GM23338 (cell line): ENCODE measurements around the gene CDK5R2. TPM values are rescaled to one million over a fixed set of nuclear protein-coding genes. Genes with fewer than 3 reads are reported as not detected.

Experiments
- ATAC-seq: fragments of 200-7000 bp; cut with Tn5 transposase; 3 replicates; pipeline ENCODE4 v1.9.1; 2020
- DNase-seq: peaks from one replicate; pipeline ENCODE4 v3.0.0-alpha.2; 2015; ENCODE audit warnings: low spot score
- H2AFZ ChIP-seq: fragments of 200-600 bp; sonication (generic); 2 replicates; pipeline ENCODE4 v1.8.0; 2016; ENCODE audit warnings: antibody characterized with exemption, mild to moderate bottlenecking, moderate library complexity
- H3F3A ChIP-seq: fragments of 200-600 bp; sonication (generic); replicated peaks from 2 replicates; pipeline ENCODE4 v1.8.0; 2017; ENCODE audit warnings: antibody characterized with exemption, mixed run types, low read depth
- H3K27ac ChIP-seq: fragments of 200-600 bp; sonication (generic); 2 replicates; pipeline ENCODE4 v1.6.1; 2016; ENCODE audit warnings: low read depth
- H3K27me3 ChIP-seq: fragments of 200-600 bp; sonication (generic); 2 replicates; pipeline ENCODE4 v1.8.0; 2016; ENCODE audit warnings: mild to moderate bottlenecking, mixed run types, moderate library complexity; ENCODE audit not compliant: insufficient read depth
- H3K36me3 ChIP-seq: fragments of 200-600 bp; sonication (generic); 2 replicates; pipeline ENCODE4 v1.8.0; 2016; ENCODE audit warnings: mild to moderate bottlenecking; ENCODE audit not compliant: insufficient read depth
- H3K4me1 ChIP-seq: fragments of 200-600 bp; sonication (generic); 2 replicates; pipeline ENCODE4 v1.8.0; 2016; ENCODE audit warnings: mild to moderate bottlenecking, moderate library complexity; ENCODE audit not compliant: insufficient read depth
- H3K4me2 ChIP-seq: fragments of 200-600 bp; sonication (generic); 2 replicates; pipeline ENCODE4 v1.7.1; 2017; ENCODE audit warnings: mixed run types
- H3K4me3 ChIP-seq: fragments of 200-600 bp; sonication (generic); 2 replicates; pipeline ENCODE4 v1.6.1; 2016; ENCODE audit warnings: mixed run types
- H3K79me2 ChIP-seq: fragments of 200-600 bp; sonication (generic); replicated peaks from 2 replicates; pipeline ENCODE4 v1.8.0; 2017; ENCODE audit warnings: mild to moderate bottlenecking; ENCODE audit not compliant: insufficient read depth
- H3K9me2 ChIP-seq: fragments of 200-600 bp; sonication (generic); 2 replicates; pipeline ENCODE4 v1.8.0; 2017; ENCODE audit not compliant: insufficient read depth
- H4K20me1 ChIP-seq: fragments of 200-600 bp; sonication (generic); replicated peaks from 2 replicates; pipeline ENCODE4 v1.8.0; 2017; ENCODE audit warnings: mild to moderate bottlenecking; ENCODE audit not compliant: insufficient read depth
- H3K27ac Mint-ChIP-seq: 2 replicates; pipeline ENCODE4 v1.8.0; 2020; ENCODE audit warnings: inconsistent platforms, mild to moderate bottlenecking, moderate library complexity, mixed read lengths
- H3K27me3 Mint-ChIP-seq: 3 replicates; pipeline ENCODE4 v1.8.0; 2022; ENCODE audit warnings: low read depth, mild to moderate bottlenecking, moderate library complexity, mixed read lengths, inconsistent platforms; ENCODE audit not compliant: insufficient read depth, poor library complexity
- H3K36me3 Mint-ChIP-seq: 3 replicates; pipeline ENCODE4 v1.8.0; 2021; ENCODE audit warnings: low read depth, mild to moderate bottlenecking, inconsistent platforms, moderate library complexity, mixed read lengths
- H3K4me1 Mint-ChIP-seq: 3 replicates; pipeline ENCODE4 v1.8.0; 2020; ENCODE audit warnings: mild to moderate bottlenecking, inconsistent platforms, mixed read lengths
- H3K4me3 Mint-ChIP-seq: 3 replicates; pipeline ENCODE4 v1.8.0; 2021; ENCODE audit warnings: moderate library complexity, mild to moderate bottlenecking, inconsistent platforms, mixed read lengths
- H3K9me3 Mint-ChIP-seq: 3 replicates; pipeline ENCODE4 v1.8.0; 2020; ENCODE audit warnings: moderate library complexity, mild to moderate bottlenecking, inconsistent platforms, mixed read lengths
- CREB1 ChIP-seq: fragments of 250-450 bp; sonication (Bioruptor Pico); IDR thresholded peaks from 2 replicates; pipeline ENCODE4 v1.5.0; 2020; ENCODE audit warnings: low read depth, mild to moderate bottlenecking, moderate library complexity
- ETS1 ChIP-seq: IDR thresholded peaks from 2 replicates; pipeline ENCODE4 v1.6.1; 2016; ENCODE audit warnings: antibody characterized with exemption
- EZH2 ChIP-seq: fragments of 200-600 bp; sonication (generic); IDR thresholded peaks from one replicate; pipeline ENCODE4 v1.8.0; 2017; ENCODE audit warnings: antibody characterized with exemption, mild to moderate bottlenecking, low read depth; ENCODE audit not compliant: unreplicated experiment
- EZH2phosphoT487 ChIP-seq: fragments of 200-600 bp; sonication (generic); IDR thresholded peaks from one replicate; pipeline ENCODE4 v1.8.1; 2018; ENCODE audit warnings: antibody characterized with exemption; ENCODE audit not compliant: unreplicated experiment
- JUNB ChIP-seq: IDR thresholded peaks from one replicate; pipeline ENCODE4 v1.6.1; 2016; ENCODE audit warnings: antibody characterized with exemption; ENCODE audit not compliant: unreplicated experiment
- NANOG ChIP-seq: IDR thresholded peaks from 2 replicates; pipeline ENCODE4 v1.6.1; 2016; ENCODE audit warnings: antibody characterized with exemption, borderline replicate concordance
- POLR2AphosphoS5 ChIP-seq: IDR thresholded peaks from 2 replicates; pipeline ENCODE4 v1.6.1; 2016; ENCODE audit warnings: antibody characterized with exemption, low read depth
- STAT1 ChIP-seq: IDR thresholded peaks from one replicate; pipeline ENCODE4 v1.6.1; 2016; ENCODE audit warnings: antibody characterized with exemption; ENCODE audit not compliant: unreplicated experiment
- ZNF114 ChIP-seq: fragments of 250-450 bp; sonication (Bioruptor Pico); IDR thresholded peaks from 2 replicates; pipeline ENCODE4 v1.5.0; 2020; ENCODE audit warnings: mild to moderate bottlenecking, moderate library complexity
- ZNF331 ChIP-seq: fragments of 250-450 bp; sonication (Bioruptor Pico); IDR thresholded peaks from 2 replicates; pipeline ENCODE4 v1.5.0; 2020; ENCODE audit warnings: low read depth, mild to moderate bottlenecking, moderate library complexity
- ZNF462 ChIP-seq: fragments of 250-450 bp; sonication (Bioruptor Pico); IDR thresholded peaks from 2 replicates; pipeline ENCODE4 v1.5.0; 2020; ENCODE audit warnings: mild to moderate bottlenecking, moderate library complexity
- polyA plus RNA-seq: library from polyadenylated mRNA; unstranded; fragments of >200 nt; fragmentation: Nextera tagmentation; extraction: Ambion mirVana; gene quantifications from 2 replicates; pipeline ENCODE4 v1.2.1, GENCODE V29; 2016
- total RNA-seq: library from RNA; depleted of rRNA; stranded (reverse); fragments of >200 nt; shearing (Covaris generic); gene quantifications from 2 replicates; pipeline ENCODE4 v1.2.3, GENCODE V29; 2014
- TF ChIP-seq, protein P1 (sequence below), 2 experiments: fragments of 200-600 bp in 1 of 2; sonication (generic) in 1 of 2; conservative IDR thresholded peaks; 2 replicates each; pipeline versions ENCODE4 v1.5.1 to v1.6.1; 2016 to 2017; ENCODE audit warnings: antibody characterized with exemption in 2 of 2, low read depth in 2 of 2, mild to moderate bottlenecking in 2 of 2, moderate library complexity in 1 of 2
- TF ChIP-seq, protein P2 (sequence below): IDR thresholded peaks from one replicate; pipeline ENCODE4 v1.6.1; 2018; ENCODE audit warnings: antibody characterized with exemption; ENCODE audit not compliant: unreplicated experiment

Gene CDK5R2
- total and polyA plus RNA-seq, 2 experiments from 2014 or later: 0.56 TPM; not detected in 1

- no peak for TF ChIP-seq EZH2phosphoT487
- no peak for TF ChIP-seq POLR2AphosphoS5
- no peak for TF ChIP-seq ZNF331 (CRISPR knock-in tag)
- TF ChIP-seq NANOG: no peak
Observed at GRCh38 chr2:218925434-218925833, 34.0 kb upstream of the CDK5R2 start (continued).

GRCh38 chr2:218927422-218927821 is 32.0 kb upstream of the CDK5R2 start:
- Histone ChIP-seq H3K27me3 (0 out of 2 replicates have a peak, but pooled peaks cover 4% of the 10 kb centered on the region), H3K27ac (no peak overlapping the region), H2AFZ (no peak overlapping the region), H4K20me1 (no peaks in the 10 kb centered on the region), H3K4me2 (no peak overlapping the region), H3K4me3 (no peak overlapping the region), H3K36me3 (no peaks in the 10 kb centered on the region), H3K4me1 (no peaks in the 10 kb centered on the region), H3K9me2 (0 out of 2 replicates have a peak, but pooled peaks cover 4% of the 10 kb centered on the region), H3K79me2 (no peaks in the 10 kb centered on the region), H3F3A (no peaks in the 10 kb centered on the region)
- Mint-ChIP-seq H3K36me3 (peaks cover 38% of the 10 kb centered on the region), H3K27ac (no peak overlapping the region), H3K4me3 (no peak overlapping the region), H3K9me3 (peaks cover 46% of the 10 kb centered on the region), H3K4me1 (no peaks in the 10 kb centered on the region; the same call in 2 of the 3 replicates), H3K27me3 (peaks cover 8% of the 10 kb centered on the region)
- TF ChIP-seq ETS1: no peak
- TF ChIP-seq, protein P1, sequence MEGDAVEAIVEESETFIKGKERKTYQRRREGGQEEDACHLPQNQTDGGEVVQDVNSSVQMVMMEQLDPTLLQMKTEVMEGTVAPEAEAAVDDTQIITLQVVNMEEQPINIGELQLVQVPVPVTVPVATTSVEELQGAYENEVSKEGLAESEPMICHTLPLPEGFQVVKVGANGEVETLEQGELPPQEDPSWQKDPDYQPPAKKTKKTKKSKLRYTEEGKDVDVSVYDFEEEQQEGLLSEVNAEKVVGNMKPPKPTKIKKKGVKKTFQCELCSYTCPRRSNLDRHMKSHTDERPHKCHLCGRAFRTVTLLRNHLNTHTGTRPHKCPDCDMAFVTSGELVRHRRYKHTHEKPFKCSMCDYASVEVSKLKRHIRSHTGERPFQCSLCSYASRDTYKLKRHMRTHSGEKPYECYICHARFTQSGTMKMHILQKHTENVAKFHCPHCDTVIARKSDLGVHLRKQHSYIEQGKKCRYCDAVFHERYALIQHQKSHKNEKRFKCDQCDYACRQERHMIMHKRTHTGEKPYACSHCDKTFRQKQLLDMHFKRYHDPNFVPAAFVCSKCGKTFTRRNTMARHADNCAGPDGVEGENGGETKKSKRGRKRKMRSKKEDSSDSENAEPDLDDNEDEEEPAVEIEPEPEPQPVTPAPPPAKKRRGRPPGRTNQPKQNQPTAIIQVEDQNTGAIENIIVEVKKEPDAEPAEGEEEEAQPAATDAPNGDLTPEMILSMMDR (conservative IDR thresholded peaks at IDR 0.05; ENCODE audit: low read depth in 2 of 2): no peak
- TF ChIP-seq POLR2AphosphoS5: no peak
- TF ChIP-seq, protein P2, sequence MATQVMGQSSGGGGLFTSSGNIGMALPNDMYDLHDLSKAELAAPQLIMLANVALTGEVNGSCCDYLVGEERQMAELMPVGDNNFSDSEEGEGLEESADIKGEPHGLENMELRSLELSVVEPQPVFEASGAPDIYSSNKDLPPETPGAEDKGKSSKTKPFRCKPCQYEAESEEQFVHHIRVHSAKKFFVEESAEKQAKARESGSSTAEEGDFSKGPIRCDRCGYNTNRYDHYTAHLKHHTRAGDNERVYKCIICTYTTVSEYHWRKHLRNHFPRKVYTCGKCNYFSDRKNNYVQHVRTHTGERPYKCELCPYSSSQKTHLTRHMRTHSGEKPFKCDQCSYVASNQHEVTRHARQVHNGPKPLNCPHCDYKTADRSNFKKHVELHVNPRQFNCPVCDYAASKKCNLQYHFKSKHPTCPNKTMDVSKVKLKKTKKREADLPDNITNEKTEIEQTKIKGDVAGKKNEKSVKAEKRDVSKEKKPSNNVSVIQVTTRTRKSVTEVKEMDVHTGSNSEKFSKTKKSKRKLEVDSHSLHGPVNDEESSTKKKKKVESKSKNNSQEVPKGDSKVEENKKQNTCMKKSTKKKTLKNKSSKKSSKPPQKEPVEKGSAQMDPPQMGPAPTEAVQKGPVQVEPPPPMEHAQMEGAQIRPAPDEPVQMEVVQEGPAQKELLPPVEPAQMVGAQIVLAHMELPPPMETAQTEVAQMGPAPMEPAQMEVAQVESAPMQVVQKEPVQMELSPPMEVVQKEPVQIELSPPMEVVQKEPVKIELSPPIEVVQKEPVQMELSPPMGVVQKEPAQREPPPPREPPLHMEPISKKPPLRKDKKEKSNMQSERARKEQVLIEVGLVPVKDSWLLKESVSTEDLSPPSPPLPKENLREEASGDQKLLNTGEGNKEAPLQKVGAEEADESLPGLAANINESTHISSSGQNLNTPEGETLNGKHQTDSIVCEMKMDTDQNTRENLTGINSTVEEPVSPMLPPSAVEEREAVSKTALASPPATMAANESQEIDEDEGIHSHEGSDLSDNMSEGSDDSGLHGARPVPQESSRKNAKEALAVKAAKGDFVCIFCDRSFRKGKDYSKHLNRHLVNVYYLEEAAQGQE: no peak
- TF ChIP-seq STAT1: no peak
- TF ChIP-seq ZNF462 (CRISPR knock-in tag): no peak
- TF ChIP-seq EZH2: no peak
- no peak for TF ChIP-seq CREB1 (CRISPR knock-in tag)
- TF ChIP-seq NANOG: no peak
- TF ChIP-seq ZNF114 (CRISPR knock-in tag): no peak
- TF ChIP-seq ZNF331 (CRISPR knock-in tag): no peak
- TF ChIP-seq JUNB: no peak
- no peak for TF ChIP-seq EZH2phosphoT487
- ATAC-seq (no peak), DNase-seq (no peak)
